22Rv1 (cell line): ENCODE data around the gene CDH15.

ENCODE experiments used
- CTCF ChIP-seq: fragments of 450-650 bp; IDR thresholded peaks from 2 replicates; pipeline ENCODE4 v1.5.1; 2017; ENCODE audit warnings: mild to moderate bottlenecking
- ZFX ChIP-seq: fragments of 450-650 bp; IDR thresholded peaks from 2 replicates; pipeline ENCODE4 v1.6.1; 2017; ENCODE audit warnings: antibody characterized with exemption, borderline replicate concordance

- TF ChIP-seq CTCF (no peak), ZFX (no peak)
Measured at GRCh38 chr16:89224665-89225064, 53.1 kb downstream of the CDH15 start.
